OCI-LY7 (cell line): Measurements from ENCODE around the gene CSE1L.

Experiments
- EZH2phosphoT487 ChIP-seq: fragments of 200-600 bp; sonication (generic); IDR thresholded peaks from 2 replicates; pipeline ENCODE4 v1.6.1; 2018; ENCODE audit warnings: low read depth, borderline replicate concordance, mild to moderate bottlenecking, mixed run types, antibody characterized with exemption, low read length, moderate library complexity, mixed read lengths
- TF ChIP-seq, protein P1 (sequence below): fragments of 200-600 bp; sonication (generic); conservative IDR thresholded peaks from 2 replicates; pipeline ENCODE4 v1.5.1; 2014; ENCODE audit warnings: mild to moderate bottlenecking, antibody characterized with exemption, low read length, moderate library complexity, mixed read lengths

DNA sequence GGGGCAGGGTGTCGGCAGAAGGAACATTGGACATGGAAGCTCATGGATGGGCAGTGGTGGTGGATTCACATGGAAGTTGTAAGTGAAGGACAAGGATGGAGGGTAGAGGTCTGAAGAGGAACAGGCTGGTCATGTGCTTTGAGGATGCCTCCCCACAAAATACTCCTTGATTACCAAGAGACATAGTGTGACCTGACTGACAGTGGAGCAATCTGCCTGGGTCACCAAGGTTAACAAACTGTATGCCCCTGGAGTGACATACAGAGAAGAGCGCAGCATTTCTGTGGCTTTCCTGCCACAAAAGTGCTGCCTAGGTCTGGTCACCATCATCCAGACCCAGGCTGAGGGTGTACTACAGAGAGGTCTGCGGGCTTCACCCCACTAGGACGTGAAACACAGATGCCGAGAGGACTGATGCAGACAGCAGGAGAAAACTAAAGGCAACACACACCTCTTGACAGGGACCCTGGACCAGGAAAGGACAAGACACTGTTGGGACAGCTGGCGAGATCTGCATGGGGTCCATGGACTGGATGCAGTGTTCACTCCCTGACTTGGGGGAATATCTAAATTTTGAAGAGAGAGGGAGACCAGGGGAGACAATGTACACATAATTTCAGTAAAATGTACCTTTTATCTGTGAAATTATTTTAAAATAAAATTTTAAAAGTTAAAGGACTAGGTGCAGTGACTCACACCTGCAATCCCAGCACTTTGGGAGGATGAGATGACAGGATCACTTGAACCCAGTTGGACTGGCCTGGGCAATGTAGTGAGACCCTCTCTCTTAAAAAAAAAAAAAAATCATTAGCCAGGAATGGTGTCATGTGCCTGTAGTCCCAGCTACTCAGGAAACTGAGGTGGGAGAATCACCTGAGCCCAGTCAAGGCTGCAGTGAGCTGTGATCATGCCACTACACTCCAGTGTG, 64.9 kb downstream of the CSE1L start:
- TF ChIP-seq, protein P1, sequence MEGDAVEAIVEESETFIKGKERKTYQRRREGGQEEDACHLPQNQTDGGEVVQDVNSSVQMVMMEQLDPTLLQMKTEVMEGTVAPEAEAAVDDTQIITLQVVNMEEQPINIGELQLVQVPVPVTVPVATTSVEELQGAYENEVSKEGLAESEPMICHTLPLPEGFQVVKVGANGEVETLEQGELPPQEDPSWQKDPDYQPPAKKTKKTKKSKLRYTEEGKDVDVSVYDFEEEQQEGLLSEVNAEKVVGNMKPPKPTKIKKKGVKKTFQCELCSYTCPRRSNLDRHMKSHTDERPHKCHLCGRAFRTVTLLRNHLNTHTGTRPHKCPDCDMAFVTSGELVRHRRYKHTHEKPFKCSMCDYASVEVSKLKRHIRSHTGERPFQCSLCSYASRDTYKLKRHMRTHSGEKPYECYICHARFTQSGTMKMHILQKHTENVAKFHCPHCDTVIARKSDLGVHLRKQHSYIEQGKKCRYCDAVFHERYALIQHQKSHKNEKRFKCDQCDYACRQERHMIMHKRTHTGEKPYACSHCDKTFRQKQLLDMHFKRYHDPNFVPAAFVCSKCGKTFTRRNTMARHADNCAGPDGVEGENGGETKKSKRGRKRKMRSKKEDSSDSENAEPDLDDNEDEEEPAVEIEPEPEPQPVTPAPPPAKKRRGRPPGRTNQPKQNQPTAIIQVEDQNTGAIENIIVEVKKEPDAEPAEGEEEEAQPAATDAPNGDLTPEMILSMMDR, result no peak
- no peak for TF ChIP-seq EZH2phosphoT487
